GM12873 (cell line): ENCODE measurements around the gene PPP6R3.

Source experiments
- TF ChIP-seq, protein P1 (sequence below): IDR thresholded peaks from 2 replicates; pipeline ENCODE4 v1.5.1; 2012; ENCODE audit warnings: low read depth, mild to moderate bottlenecking, moderate library complexity, low read length, control low read depth; ENCODE audit not compliant: insufficient read depth; ENCODE audit errors: missing control alignments

The PPP6R3 gene

DNA sequence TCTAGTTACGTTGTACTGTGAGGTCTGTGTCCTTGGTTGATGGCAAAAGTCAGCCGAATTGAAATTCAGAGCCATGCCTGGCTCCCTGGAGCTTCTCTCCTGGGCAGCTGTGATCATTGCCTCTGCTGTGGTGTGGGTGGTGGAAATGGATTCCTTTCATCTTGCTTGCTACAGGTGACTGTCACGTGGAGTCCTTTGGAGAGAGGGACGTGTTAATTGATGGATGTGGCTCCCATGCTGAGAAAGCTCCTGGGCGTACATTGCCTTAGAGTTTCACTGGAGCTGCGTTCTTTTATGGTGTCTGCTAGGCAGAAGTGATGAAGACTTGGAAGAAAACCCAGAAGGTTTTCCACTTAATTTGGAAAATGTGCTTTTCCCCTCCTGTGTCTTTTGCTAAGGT, 41.9 kb upstream of the PPP6R3 start:
- TF ChIP-seq, protein P1, sequence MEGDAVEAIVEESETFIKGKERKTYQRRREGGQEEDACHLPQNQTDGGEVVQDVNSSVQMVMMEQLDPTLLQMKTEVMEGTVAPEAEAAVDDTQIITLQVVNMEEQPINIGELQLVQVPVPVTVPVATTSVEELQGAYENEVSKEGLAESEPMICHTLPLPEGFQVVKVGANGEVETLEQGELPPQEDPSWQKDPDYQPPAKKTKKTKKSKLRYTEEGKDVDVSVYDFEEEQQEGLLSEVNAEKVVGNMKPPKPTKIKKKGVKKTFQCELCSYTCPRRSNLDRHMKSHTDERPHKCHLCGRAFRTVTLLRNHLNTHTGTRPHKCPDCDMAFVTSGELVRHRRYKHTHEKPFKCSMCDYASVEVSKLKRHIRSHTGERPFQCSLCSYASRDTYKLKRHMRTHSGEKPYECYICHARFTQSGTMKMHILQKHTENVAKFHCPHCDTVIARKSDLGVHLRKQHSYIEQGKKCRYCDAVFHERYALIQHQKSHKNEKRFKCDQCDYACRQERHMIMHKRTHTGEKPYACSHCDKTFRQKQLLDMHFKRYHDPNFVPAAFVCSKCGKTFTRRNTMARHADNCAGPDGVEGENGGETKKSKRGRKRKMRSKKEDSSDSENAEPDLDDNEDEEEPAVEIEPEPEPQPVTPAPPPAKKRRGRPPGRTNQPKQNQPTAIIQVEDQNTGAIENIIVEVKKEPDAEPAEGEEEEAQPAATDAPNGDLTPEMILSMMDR: no peak

DNA sequence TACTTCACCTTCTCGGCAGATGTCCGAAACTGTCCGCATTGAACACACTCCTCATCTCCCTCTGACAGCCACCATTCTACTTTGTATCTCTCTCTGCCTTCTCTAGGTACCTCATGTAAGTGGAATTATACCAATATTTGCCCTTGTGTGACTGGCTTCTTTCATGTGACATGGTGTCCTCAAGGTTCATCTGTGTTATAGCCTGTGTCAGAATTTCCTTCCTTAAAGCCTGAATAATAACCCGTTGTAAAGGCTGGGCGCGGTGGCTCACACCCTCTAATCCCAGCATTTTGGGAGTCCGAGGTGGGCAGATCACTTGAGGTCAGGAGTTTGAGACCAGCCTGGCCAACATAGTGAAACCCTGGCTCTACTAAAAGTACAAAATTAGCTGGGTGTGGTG, 40.4 kb upstream of the PPP6R3 start:
- TF ChIP-seq, protein P1: no peak

DNA sequence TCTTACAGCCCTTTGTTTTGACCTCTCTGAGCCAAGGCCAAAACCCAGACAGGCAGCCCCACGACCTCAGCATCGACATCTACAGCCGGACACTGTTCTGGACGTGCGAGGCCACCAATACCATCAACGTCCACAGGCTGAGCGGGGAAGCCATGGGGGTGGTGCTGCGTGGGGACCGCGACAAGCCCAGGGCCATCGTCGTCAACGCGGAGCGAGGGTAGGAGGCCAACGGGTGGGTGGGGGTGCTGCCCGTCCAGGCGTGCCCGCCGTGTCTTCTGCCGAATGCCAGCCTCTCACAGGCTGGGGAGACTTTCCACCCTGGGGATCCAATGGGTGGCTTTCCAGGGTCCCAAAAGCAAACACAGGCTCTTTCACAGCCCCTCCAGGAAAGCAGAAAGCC, 37.1 kb upstream of the PPP6R3 start:
- TF ChIP-seq, protein P1: no peak

DNA sequence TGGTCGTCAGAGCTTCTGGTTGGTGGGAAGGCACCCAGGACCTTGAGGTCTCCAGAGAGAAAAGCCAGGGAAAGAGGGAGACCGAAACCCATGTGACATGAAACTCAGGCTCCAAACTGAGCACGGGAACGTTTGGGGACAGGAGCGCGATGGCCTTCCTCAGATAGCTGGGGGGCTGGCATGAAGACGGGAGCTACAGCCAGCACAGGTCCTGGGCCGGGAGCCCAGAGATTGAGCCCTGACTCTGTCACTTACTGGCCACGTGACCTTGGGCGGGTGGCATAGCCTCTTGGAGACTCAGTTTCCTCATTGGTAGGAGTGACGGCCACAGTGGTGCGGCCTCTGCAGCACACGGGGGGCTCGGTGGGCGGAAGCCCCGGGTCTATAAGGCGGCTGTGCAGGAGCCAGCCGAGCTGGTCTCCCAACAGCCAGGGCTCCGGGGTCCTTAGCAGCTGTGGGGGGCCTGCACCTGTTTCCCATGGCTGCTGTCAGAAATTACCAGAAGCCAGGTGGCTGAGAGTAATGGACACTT, 36.4 kb upstream of the PPP6R3 start:
- TF ChIP-seq, protein P1: no peak

DNA sequence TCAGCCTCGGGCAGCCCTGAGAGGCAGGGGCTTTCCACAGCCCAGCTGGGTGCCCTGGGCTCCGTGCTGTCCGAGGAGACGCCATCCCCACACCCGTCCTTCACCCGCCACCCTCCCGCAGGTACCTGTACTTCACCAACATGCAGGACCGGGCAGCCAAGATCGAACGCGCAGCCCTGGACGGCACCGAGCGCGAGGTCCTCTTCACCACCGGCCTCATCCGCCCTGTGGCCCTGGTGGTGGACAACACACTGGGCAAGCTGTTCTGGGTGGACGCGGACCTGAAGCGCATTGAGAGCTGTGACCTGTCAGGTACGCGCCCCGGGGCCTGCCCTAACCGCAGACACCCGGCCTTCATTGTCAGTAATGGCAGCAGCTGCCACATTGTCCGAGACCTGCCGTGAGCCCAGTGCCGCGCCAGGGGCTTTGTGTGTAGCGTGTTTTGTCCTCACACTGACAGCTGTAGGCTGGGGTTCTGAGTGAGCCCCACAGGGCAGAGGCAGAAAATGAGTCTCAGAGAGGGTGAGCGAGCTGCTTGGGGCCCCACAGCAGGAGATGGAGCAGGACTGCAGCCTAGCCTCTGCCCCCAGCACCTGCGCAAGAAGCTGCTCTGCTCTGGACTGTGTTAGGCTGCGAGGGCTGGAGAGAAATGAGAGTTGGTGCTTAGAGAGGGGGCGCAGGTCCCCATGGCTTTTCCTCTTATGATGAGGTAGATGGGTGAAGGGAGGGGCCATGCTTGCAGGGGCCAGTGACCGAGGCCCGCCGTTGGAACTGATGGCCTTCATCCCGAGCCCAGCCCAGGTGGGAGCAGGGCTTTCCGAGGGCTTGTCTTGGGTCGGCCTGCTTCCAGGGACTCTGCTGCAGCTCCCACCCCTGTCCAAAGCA, 35.3 kb upstream of the PPP6R3 start:
- TF ChIP-seq, protein P1: no peak

DNA sequence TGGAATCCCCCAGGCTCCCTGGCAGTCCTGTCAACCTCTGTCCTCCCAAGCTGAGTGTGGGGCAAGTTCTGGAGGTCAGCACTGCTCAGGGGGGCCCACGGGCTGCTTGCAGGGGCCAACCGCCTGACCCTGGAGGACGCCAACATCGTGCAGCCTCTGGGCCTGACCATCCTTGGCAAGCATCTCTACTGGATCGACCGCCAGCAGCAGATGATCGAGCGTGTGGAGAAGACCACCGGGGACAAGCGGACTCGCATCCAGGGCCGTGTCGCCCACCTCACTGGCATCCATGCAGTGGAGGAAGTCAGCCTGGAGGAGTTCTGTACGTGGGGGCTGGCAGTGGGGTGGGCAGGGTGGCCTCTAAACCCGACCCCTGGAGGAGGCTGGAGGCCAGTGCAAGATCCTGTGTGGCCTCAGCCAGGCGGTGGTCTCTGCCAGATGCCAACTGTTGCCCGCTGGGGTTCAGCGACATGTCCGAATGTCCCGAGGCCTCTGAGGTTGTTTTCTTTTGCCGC, 34.6 kb upstream of the PPP6R3 start:
- TF ChIP-seq, protein P1: no peak

DNA sequence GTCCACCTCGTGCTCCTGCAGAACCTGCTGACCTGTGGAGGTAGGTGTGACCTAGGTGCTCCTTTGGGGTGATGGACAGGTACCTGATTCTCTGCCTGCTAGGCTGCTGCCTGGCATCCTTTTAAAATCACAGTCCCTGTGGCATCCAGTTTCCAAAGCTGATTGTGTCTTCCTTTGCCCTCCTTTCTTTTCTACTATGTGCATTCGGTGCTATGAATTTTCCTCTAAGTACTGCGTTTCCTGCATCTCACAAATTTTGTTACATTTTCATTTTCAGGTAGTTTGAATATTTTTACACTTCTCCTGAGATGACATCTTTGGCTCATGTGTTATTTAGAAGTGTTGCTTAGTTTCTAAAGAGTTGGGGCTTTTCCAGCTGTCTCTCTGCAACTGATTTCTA, 30.9 kb upstream of the PPP6R3 start:
- TF ChIP-seq, protein P1: no peak
